Measurements from ENCODE around the gene SMG5.
A peak's percentile ranks its signal among the peaks of the same experiment; 100 is the strongest.
"Not testable (repeated sequence)": the region's sequence is repeated elsewhere in the genome, so short reads cannot be mapped to it uniquely, and the experiment has no call there.

Gene SMG5

DNA sequence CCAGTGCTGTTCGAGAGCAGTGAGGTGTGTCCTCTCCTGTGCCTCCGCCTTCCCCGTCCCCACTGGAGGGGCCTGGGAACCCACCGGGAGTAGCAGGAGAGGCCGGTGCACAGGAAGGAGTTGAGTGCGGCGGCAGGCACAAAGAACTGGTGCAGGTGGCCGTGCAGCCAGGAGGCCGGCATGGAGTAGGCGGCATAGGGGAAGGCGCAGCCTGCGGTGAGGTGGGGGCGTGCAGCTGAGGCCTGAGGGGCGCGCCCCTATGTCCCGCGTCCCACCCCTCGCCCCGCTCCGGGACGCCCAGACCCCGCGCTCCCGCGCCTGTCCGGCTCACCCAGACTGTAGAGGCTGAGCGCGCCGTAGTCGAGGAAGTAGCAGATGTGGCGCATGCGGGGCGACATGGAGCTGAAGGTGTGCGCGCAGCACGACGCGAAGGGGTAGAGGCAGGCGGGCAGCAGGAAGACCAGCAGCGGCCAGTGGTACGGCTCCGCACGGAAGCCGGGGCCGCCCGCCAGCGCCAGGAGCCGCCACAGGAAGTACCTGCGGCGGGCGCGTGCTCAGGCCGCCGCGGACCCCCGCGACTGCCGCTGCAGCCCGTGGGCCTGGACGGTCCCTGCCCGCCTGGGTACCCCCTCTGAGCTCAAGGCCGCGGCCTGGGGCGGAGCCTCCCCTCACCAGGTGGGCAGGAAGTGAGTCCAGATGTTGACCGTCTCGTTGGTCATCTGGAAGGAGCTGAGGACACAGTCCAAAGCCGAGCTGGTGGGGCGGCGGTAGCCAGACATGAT lies 37.0 kb downstream of the SMG5 start:
- peak; percentile 22 for DNase-seq (ENCODE audit: low read depth)

DNA sequence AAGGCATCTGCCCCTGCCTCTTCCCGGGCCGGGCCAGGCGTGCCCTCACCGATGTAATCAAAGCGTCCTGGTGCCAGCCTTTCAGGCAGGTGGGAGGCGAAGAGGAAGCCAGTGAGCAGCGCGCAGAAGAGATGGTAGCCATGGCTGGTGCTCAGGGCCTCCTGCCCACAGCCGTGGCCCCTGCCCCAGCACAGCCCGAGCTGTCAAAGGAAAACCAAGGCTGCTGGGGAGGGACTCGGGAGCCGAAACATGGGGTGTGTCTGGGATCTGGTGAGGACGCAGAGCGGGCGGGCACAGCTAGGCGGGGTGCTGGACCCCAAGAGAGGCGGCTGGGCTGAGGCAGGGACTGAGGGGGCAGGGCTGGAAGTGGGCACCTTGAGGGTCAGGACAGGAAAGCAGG lies 37.9 kb downstream of the SMG5 start:
- DNase-seq (ENCODE audit: low read depth): no peak

GRCh38 chr1:156244126-156244525 lies 38.5 kb downstream of the SMG5 start:
- no peak for DNase-seq (ENCODE audit: low read depth)

DNA sequence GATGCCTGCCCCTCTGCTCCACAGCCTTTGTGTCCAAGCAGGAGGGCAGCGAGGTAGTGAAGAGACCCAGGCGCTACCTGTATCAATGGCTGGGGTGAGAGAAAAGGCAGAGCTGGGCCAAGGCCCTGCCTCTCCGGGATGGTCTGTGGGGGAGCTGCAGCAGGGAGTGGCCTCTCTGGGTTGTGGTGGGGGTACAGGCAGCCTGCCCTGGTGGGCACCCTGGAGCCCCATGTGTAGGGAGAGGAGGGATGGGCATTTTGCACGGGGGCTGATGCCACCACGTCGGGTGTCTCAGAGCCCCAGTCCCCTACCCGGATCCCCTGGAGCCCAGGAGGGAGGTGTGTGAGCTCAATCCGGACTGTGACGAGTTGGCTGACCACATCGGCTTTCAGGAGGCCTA lies 39.9 kb downstream of the SMG5 start:
- DNase-seq (ENCODE audit: low read depth): no peak

DNA sequence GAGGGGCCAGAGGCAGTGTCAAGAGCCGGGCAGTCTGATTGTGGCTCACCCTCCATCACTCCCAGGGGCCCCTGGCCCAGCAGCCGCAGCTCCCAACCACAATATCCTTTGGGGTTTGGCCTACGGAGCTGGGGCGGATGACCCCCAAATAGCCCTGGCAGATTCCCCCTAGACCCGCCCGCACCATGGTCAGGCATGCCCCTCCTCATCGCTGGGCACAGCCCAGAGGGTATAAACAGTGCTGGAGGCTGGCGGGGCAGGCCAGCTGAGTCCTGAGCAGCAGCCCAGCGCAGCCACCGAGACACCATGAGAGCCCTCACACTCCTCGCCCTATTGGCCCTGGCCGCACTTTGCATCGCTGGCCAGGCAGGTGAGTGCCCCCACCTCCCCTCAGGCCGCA lies 40.7 kb downstream of the SMG5 start, which contains the start of gene BGLAP:
TSS of gene BGLAP (plus strand) at position 259 of the 400 bp plus-strand sequence. CDS start at position 307, 48 bp downstream.
- no peak for DNase-seq (ENCODE audit: low read depth)

- no peak for DNase-seq (ENCODE audit: low read depth)
These were observed 41.3 kb downstream of the SMG5 start for GRCh38 chr1:156241311-156241811.

- no peak for DNase-seq (ENCODE audit: low read depth)
These were observed 44.4 kb downstream of the SMG5 start for GRCh38 chr1:156238248-156238647.

- DNase-seq (ENCODE audit: low read depth): no peak
These were observed 46.5 kb downstream of the SMG5 start for GRCh38 chr1:156236164-156236563.

DNA sequence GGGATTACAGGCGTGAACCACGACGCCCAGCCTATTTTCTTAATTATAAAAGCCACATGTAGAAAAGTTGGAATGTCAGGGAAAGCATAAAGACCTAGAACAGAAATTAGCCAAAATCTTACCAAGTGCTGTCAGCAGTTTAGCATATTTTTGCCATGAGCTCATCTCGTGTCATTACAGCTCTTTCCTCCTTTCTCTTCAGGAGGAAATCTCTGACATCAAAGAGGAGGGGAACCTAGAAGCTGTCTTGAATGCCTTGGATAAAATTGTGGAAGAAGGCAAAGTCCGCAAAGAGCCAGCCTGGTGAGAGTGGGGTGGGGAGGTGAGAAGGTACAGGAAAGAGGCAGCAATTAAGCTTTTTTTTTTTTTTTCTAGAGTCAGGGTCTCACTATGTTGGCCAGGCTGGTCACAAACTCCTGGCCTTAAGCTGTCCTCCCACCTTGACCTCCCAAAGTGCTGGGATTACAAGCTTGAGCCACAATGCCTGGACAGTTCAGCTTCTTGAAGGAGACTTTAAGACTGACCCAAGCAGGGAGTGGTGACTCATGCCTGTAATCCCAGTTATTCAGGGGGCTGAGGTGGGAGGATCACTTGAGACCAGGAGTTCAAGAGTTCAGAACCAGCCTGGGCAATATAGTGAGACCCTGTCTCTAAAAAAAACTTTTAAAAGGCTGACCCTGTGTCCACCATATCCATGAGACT lies 49.0 kb downstream of the SMG5 start:
- DNase-seq (ENCODE audit: low read depth): no peak

- DNase-seq (ENCODE audit: low read depth): no peak
These were observed 50.3 kb downstream of the SMG5 start for GRCh38 chr1:156232201-156232894.

GRCh38 chr1:156230473-156230837 lies 52.2 kb downstream of the SMG5 start:
- DNase-seq (ENCODE audit: low read depth): no peak

GRCh38 chr1:156229809-156230472 lies 52.7 kb downstream of the SMG5 start:
- DNase-seq (ENCODE audit: low read depth): no peak

GRCh38 chr1:156228501-156228900 lies 54.1 kb downstream of the SMG5 start:
- no peak for DNase-seq (ENCODE audit: low read depth)

DNA sequence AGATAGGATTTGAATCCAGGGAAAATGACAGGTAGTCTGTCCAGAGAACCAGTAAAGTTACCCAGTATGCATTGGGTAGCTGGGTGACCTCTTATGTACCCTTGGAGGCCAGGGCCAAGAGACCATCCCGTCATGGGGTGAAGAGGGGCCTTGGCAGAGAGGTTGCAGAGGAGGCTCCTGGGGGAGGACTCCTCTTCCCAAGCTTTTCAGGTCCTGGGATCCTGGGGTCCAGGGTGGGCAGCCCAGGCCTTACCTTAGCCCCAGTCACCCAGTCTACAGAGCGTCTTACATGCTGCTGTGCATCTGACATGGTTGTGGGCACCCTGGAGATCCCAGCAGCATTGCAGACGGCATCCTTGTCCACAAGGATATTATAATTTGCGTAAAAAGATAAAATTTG lies 55.8 kb downstream of the SMG5 start:
- no peak for DNase-seq (ENCODE audit: low read depth)

DNA sequence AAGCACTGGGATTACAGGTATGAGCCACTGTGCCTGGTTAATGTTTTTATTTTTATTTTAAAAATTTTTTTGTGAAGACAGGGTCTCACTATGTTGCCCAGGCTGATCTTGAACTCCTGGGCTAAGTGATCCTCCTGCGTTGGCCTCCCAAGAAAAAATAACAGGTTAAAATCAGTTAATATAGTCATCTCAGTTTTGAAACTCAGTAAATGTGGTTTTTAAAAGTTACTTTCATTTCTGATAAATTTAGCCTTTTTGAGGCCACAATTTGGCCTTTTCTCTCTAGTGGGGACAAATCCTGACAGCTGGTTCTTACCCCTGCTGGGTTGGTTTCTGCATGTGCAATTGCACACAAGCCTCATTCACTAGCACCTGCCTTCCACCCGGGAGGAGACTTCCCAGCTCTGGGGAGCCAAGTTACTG lies 56.5 kb downstream of the SMG5 start:
- no peak for DNase-seq (ENCODE audit: low read depth)

- no peak for DNase-seq (ENCODE audit: low read depth)
These were observed 57.0 kb downstream of the SMG5 start for GRCh38 chr1:156225677-156226014.

DNA sequence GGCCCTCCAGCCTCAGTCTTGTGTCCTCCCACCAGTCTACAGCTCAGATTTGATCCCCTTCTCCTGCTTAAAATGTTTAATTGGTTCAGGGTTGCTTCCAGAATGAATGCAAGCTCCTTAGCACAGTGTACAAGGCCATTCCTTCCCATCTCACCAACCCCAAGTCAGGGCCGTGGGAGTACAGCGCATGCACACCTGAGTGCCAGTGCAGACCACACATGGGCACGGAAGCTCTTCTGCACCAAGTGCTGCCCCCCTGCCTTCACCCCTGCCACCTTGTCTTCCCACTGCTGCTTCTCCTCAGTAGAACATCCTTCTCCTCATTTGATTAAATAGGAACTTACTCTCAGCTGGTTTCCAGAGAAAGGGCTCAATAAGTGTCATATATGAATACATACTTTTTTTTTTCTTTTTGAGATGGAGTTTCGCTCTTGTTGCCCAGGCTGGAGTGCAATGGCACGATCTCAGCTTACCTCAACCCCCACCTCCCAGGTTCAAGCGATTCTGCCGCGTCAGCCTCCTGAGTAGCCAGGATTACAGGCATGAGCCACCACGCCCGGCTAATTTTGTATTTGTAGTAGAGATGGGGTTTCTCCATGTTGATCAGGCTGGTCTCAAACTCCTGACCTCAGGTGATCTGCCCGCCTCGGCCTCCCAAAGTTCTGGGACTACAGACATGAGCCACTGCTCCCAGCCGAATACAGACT lies 60.5 kb downstream of the SMG5 start:
- no peak for DNase-seq (ENCODE audit: low read depth)

DNA sequence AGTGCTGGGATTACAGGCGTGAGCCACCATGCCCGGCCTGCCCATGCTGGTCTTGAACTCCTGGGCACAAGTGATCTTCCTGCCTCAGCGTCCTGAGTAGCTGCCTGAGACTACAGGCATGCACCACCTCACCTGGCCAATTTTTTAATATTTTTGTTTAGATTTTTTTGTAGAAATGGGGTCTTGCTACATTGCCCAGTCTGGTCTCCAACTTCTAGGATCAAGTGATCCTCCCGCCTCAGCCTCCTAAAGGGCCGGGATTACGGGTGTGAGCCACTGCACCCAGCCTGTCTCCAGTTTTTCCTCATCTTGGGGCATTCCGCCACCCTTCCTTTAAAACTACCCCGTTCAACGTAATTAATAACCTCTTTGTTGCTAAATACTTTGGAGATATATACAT lies 62.4 kb downstream of the SMG5 start:
- no peak for DNase-seq (ENCODE audit: low read depth)

GRCh38 chr1:156217871-156218270 lies 64.8 kb downstream of the SMG5 start:
- no peak for DNase-seq (ENCODE audit: low read depth)

- DNase-seq (ENCODE audit: low read depth): not testable (repeated sequence)
These were observed 66.1 kb downstream of the SMG5 start for GRCh38 chr1:156216361-156217086.

Data from activated T-cell treated with anti-CD3 and anti-CD28 coated beads for 1 hour (primary cell).